PC-3 (cell line): ENCODE data around the gene IRF2BP1. TPM values are rescaled to one million over a fixed set of nuclear protein-coding genes. Genes with fewer than 3 reads are reported as not detected.

ENCODE experiments used
- ATAC-seq: fragments of 200-7000 bp; cut with Tn5 transposase; 2 replicates; pipeline ENCODE4 v1.9.1; 2020; ENCODE audit warnings: mild to moderate bottlenecking, moderate library complexity
- BruUV-seq: library from RNA; stranded (reverse); fragments of 400-500 nt; replicated peaks from 2 replicates; lab custom pipeline; 2021; lab: Mats Ljungman, UMichigan
- CTCF ChIA-PET: fragments of 300-600 bp; sonication (Branson Sonifier 250); formaldehyde crosslinking; loops from one replicate; lab custom pipeline; 2022; ENCODE audit warnings: antibody characterized with exemption; lab: Charles Lee
- POLR2A ChIA-PET: fragments of 300-600 bp; sonication (Branson Sonifier 250); formaldehyde crosslinking; loops from one replicate; lab custom pipeline; 2022; ENCODE audit warnings: antibody characterized with exemption; ENCODE audit not compliant: unreplicated experiment; lab: Charles Lee
- DNase-seq: peaks from one replicate; pipeline ENCODE4 v3.0.0-alpha.2; 2015
- H2AFZ ChIP-seq: fragments of 300-600 bp; sonication (generic); 2 replicates; pipeline ENCODE4 v1.6.0; 2016; ENCODE audit warnings: antibody characterized with exemption, low read length
- H3F3A ChIP-seq: fragments of 300-600 bp; sonication (generic); one replicate; pipeline ENCODE4 v1.6.0; 2017; ENCODE audit warnings: antibody characterized with exemption, low read length, control low read depth, mild to moderate bottlenecking; ENCODE audit not compliant: unreplicated experiment
- H3K27ac ChIP-seq: fragments of 300-600 bp; sonication (generic); 2 replicates; pipeline ENCODE4 v1.5.1; 2016; ENCODE audit warnings: mild to moderate bottlenecking, low read length
- H3K27me3 ChIP-seq: fragments of 300-600 bp; sonication (generic); 2 replicates; pipeline ENCODE4 v1.6.1; 2016; ENCODE audit warnings: low read length, mixed read lengths
- H3K36me3 ChIP-seq: fragments of 300-600 bp; sonication (generic); 2 replicates; pipeline ENCODE4 v1.6.1; 2016; ENCODE audit warnings: low read depth, mixed run types, low read length, mixed read lengths
- H3K4me1 ChIP-seq: fragments of 300-600 bp; sonication (generic); 2 replicates; pipeline ENCODE4 v1.5.1; 2016; ENCODE audit warnings: low read length; ENCODE audit not compliant: insufficient read depth
- H3K4me2 ChIP-seq: fragments of 300-600 bp; sonication (generic); 2 replicates; pipeline ENCODE4 v1.6.0; 2016; ENCODE audit warnings: low read length
- H3K4me3 ChIP-seq: fragments of 300-600 bp; sonication (generic); 2 replicates; pipeline ENCODE4 v1.5.1; 2016; ENCODE audit warnings: mild to moderate bottlenecking, low read length, mixed read lengths
- H3K79me2 ChIP-seq: fragments of 300-600 bp; sonication (generic); 2 replicates; pipeline ENCODE4 v1.6.1; 2017; ENCODE audit warnings: low read length, mixed read lengths
- H3K9ac ChIP-seq: fragments of 300-600 bp; sonication (generic); 2 replicates; pipeline ENCODE4 v1.6.0; 2016; ENCODE audit warnings: mild to moderate bottlenecking, low read length
- H3K9me2 ChIP-seq: fragments of 300-600 bp; sonication (generic); replicated peaks from 2 replicates; pipeline ENCODE4 v1.6.1; 2016; ENCODE audit warnings: mixed run types, low read length, mixed read lengths
- H3K9me3 ChIP-seq: fragments of 300-600 bp; sonication (generic); 2 replicates; pipeline ENCODE4 v1.6.1; 2016; ENCODE audit warnings: low read length, mixed read lengths
- H4K20me1 ChIP-seq: fragments of 300-600 bp; sonication (generic); 2 replicates; pipeline ENCODE4 v1.6.1; 2016; ENCODE audit warnings: low read length, mixed read lengths
- EZH2 ChIP-seq: fragments of 300-600 bp; sonication (generic); IDR thresholded peaks from one replicate; pipeline ENCODE4 v1.6.1; 2017; ENCODE audit warnings: antibody characterized with exemption, mild to moderate bottlenecking, low read length; ENCODE audit not compliant: unreplicated experiment
- EZH2phosphoT487 ChIP-seq: fragments of 300-600 bp; sonication (generic); IDR thresholded peaks from 2 replicates; pipeline ENCODE4 v1.6.1; 2018; ENCODE audit warnings: mild to moderate bottlenecking, antibody characterized with exemption, low read length, borderline replicate concordance
- intact Hi-C: fragments of 100-400 bp; cut with micrococcal nuclease; formaldehyde crosslinking; loops from 2 replicates; pipeline ENCODE4 v1.9.0; 2023
- total RNA-seq: library from RNA; depleted of rRNA; stranded (reverse); fragments of >200 nt; gene quantifications from 2 replicates; pipeline ENCODE4 v1.2.3, GENCODE V29; 2014
- TF ChIP-seq, protein P1 (sequence below): fragments of 300-600 bp; sonication (generic); conservative IDR thresholded peaks from 2 replicates; pipeline ENCODE4 v1.5.1; 2017; ENCODE audit warnings: antibody characterized with exemption, low read depth, mild to moderate bottlenecking, low read length

IRF2BP1 gene
- total RNA-seq, 1 experiment from 2014 or later, result 31.5 TPM

DNA sequence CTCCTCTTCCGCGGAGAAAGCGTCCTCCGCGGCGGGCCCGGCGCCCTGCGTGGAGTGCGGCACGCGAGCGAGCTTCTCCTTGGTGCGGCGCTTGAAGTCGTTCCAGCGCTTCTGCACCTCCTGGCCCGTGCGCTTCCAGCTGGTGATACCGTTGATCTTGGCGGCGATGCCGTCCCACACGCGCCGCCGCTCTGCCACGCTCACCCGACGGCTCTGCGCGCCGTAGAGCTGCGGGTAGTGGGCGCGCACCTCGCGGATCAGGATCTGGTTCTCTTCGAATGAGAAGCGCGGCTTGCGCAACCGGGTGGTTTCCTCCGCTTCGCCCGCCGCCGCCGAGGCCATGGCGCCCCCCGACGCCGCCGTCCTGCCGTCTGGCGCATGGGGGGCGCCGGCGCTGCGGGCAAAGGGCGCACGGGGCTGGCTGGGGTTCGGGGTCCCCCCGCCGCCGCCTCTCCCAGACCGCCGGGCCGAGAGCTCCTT lies 15.5 kb upstream of the IRF2BP1 start:
- no peak overlapping the region for H3K27ac ChIP-seq
- H3K27me3 ChIP-seq, result no peaks in the 10 kb centered on the region
- BruUV-seq, result no TSS peak
- H4K20me1 ChIP-seq, result no peaks in the 10 kb centered on the region
- ChIA-PET POLR2A (no interaction called here), CTCF (no interaction called here)
- peaks cover 10% of the 10 kb centered on the region; the same call in 1 of the 2 replicates for H3K79me2 ChIP-seq
- H3K9me2 ChIP-seq, result no peaks in the 10 kb centered on the region
- peak overlapping the region; percentile 93 for H3K4me2 ChIP-seq
- no peak for DNase-seq
- peaks cover 9% of the 10 kb centered on the region for H3K4me1 ChIP-seq
- no peak for ATAC-seq
- H3K36me3 ChIP-seq, result no peaks in the 10 kb centered on the region
- peak overlapping the region; percentile 85 for H3K4me3 ChIP-seq
- H2AFZ ChIP-seq, result peak overlapping the region; percentile 64
- no peaks in the 10 kb centered on the region for H3K9me3 ChIP-seq
- H3K9ac ChIP-seq, result no peak overlapping the region; the same call in 1 of the 2 replicates
- intact Hi-C loops, result no loop called here
- TF ChIP-seq EZH2phosphoT487, result no peak
- no peak for TF ChIP-seq EZH2
- TF ChIP-seq, protein P1, sequence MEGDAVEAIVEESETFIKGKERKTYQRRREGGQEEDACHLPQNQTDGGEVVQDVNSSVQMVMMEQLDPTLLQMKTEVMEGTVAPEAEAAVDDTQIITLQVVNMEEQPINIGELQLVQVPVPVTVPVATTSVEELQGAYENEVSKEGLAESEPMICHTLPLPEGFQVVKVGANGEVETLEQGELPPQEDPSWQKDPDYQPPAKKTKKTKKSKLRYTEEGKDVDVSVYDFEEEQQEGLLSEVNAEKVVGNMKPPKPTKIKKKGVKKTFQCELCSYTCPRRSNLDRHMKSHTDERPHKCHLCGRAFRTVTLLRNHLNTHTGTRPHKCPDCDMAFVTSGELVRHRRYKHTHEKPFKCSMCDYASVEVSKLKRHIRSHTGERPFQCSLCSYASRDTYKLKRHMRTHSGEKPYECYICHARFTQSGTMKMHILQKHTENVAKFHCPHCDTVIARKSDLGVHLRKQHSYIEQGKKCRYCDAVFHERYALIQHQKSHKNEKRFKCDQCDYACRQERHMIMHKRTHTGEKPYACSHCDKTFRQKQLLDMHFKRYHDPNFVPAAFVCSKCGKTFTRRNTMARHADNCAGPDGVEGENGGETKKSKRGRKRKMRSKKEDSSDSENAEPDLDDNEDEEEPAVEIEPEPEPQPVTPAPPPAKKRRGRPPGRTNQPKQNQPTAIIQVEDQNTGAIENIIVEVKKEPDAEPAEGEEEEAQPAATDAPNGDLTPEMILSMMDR, result no peak
- H3F3A ChIP-seq, result no peaks in the 10 kb centered on the region

DNA sequence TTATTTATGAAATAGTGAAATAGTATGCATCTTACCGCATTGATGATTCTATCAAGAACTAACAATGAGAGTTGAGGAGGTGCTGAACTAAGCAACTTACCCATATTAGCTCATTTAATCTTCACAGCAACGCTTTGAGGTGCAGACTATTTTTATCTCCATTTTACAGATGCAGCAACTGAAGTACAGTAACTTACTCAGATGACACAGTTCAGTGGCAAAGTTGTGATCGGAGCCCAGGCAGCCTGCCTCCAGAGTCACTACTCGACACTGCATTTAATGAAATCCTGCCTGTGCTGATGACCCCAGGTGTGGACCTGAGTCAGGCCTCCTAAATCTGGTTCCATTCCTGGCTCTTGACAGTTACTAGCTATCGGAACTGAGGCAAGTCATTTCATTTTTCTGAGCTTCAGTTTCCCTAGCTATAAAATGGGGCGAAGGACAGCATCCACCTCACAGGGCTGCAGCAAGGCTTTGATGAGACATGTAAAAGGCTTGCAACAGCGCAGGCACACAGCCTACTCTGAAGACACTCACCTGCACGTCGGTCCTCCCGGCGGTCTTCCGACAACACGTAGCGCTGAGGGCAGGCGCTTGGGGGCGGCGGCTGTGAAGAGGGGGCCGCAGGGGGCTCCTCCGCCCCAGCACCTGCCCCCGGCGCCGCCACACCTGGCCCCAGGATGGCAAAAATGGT lies 14.9 kb upstream of the IRF2BP1 start:
- Histone ChIP-seq H3K27ac (no peak overlapping the region), H3K9me3 (no peaks in the 10 kb centered on the region), H2AFZ (peak overlapping the region; percentile 64; the same call in 1 of the 2 replicates), H3K4me2 (peak overlapping the region; percentile 93), H3K9me2 (no peaks in the 10 kb centered on the region), H3K27me3 (no peaks in the 10 kb centered on the region), H4K20me1 (no peaks in the 10 kb centered on the region), H3F3A (no peaks in the 10 kb centered on the region), H3K79me2 (peaks cover 10% of the 10 kb centered on the region; the same call in 1 of the 2 replicates), H3K9ac (no peak overlapping the region), H3K4me1 (peaks cover 7% of the 10 kb centered on the region; the same call in 1 of the 2 replicates), H3K36me3 (no peaks in the 10 kb centered on the region), H3K4me3 (peak overlapping the region; percentile 85)
- BruUV-seq, result no TSS peak
- intact Hi-C loops, result no loop called here
- POLR2A ChIA-PET, result no interaction called here
- TF ChIP-seq, protein P1, result no peak
- ATAC-seq, result no peak
- no peak for DNase-seq
- CTCF ChIA-PET, result no interaction called here
